Neural cell (in vitro differentiated cells): ENCODE results near the gene XKR3. TPM values are rescaled to one million over a fixed set of nuclear protein-coding genes. Genes with fewer than 3 reads are reported as not detected.
"Not testable (repeated sequence)": the region's sequence is repeated elsewhere in the genome, so short reads cannot be mapped to it uniquely, and the experiment has no call there.

Source experiments
- H2AFZ ChIP-seq: fragments of 200-600, 300-800 bp; sonication (generic), shearing (Covaris generic); 2 replicates; pipeline ENCODE4 v1.6.0; 2014; ENCODE audit warnings: low read depth, mild to moderate bottlenecking, antibody characterized with exemption, low read length, moderate library complexity
- H3F3A ChIP-seq: fragments of 200-600 bp; shearing (Covaris generic); 2 replicates; pipeline ENCODE4 v1.6.1; 2016; ENCODE audit warnings: mild to moderate bottlenecking, moderate library complexity, mixed read lengths, antibody characterized with exemption, low read length; ENCODE audit not compliant: insufficient read depth, poor library complexity, severe bottlenecking
- H3K27ac ChIP-seq: fragments of 200-600, 300-800 bp; sonication (generic), shearing (Covaris generic); 2 replicates; pipeline ENCODE4 v1.5.1; 2014; ENCODE audit warnings: mild to moderate bottlenecking, low read length, moderate library complexity
- H3K27me3 ChIP-seq: fragments of 300-800, 200-600 bp; sonication (generic), shearing (Covaris generic); 2 replicates; pipeline ENCODE4 v1.6.0; 2014; ENCODE audit warnings: mild to moderate bottlenecking, low read depth, low read length, moderate library complexity; ENCODE audit not compliant: insufficient read depth
- H3K36me3 ChIP-seq: fragments of 300-800, 200-600 bp; sonication (generic), shearing (Covaris generic); 2 replicates; pipeline ENCODE4 v1.5.1; 2014; ENCODE audit warnings: mild to moderate bottlenecking, antibody characterized with exemption, low read length, moderate library complexity; ENCODE audit not compliant: insufficient read depth
- H3K4me2 ChIP-seq: fragments of 300-800, 200-600 bp; sonication (generic), shearing (Covaris generic); 2 replicates; pipeline ENCODE4 v1.6.0; 2014; ENCODE audit warnings: mild to moderate bottlenecking, low read length
- H3K4me3 ChIP-seq: fragments of 300-800, 200-600 bp; sonication (generic), shearing (Covaris generic); 2 replicates; pipeline ENCODE4 v1.5.1; 2014; ENCODE audit warnings: mild to moderate bottlenecking, low read length, moderate library complexity
- H3K79me2 ChIP-seq: fragments of 200-600 bp; shearing (Covaris generic); replicated peaks from 2 replicates; pipeline ENCODE4 v1.6.0; 2014; ENCODE audit warnings: mild to moderate bottlenecking, low read length, moderate library complexity; ENCODE audit not compliant: insufficient read depth
- H3K9ac ChIP-seq: fragments of 300-800, 200-600 bp; sonication (generic), shearing (Covaris generic); 2 replicates; pipeline ENCODE4 v1.6.1; 2016; ENCODE audit warnings: mild to moderate bottlenecking, low read length, mixed read lengths
- H3K9me2 ChIP-seq: fragments of 200-600 bp; shearing (Covaris generic); 2 replicates; pipeline ENCODE4 v1.6.1; 2016; ENCODE audit warnings: mild to moderate bottlenecking, low read length, mixed read lengths; ENCODE audit not compliant: insufficient read depth
- H3K9me3 ChIP-seq: fragments of 200-600, 300-800 bp; sonication (generic), shearing (Covaris generic); 2 replicates; pipeline ENCODE4 v1.6.1; 2016; ENCODE audit warnings: mild to moderate bottlenecking, mixed run types, low read length, moderate library complexity, mixed read lengths
- H4K20me1 ChIP-seq: fragments of 200-600 bp; shearing (Covaris generic); 2 replicates; pipeline ENCODE4 v1.6.1; 2016; ENCODE audit warnings: mild to moderate bottlenecking, mixed run types; ENCODE audit not compliant: insufficient read depth
- EP300 ChIP-seq: fragments of 450-650 bp; conservative IDR thresholded peaks from 2 replicates; pipeline ENCODE4 v1.6.1; 2014; ENCODE audit warnings: antibody characterized with exemption, mild to moderate bottlenecking, moderate library complexity; ENCODE audit not compliant: poor library complexity, severe bottlenecking
- EZH2 ChIP-seq: fragments of 200-600, 300-800 bp; shearing (Covaris generic), sonication (generic); IDR thresholded peaks from 2 replicates; pipeline ENCODE4 v1.6.1; 2014; ENCODE audit warnings: antibody characterized with exemption, low read length, borderline replicate concordance, mild to moderate bottlenecking; ENCODE audit not compliant: insufficient read depth, poor library complexity, severe bottlenecking
- MXI1 ChIP-seq: fragments of 450-650 bp; conservative IDR thresholded peaks from 2 replicates; pipeline ENCODE4 v1.6.1; 2014; ENCODE audit warnings: antibody characterized with exemption, mild to moderate bottlenecking; ENCODE audit not compliant: poor library complexity, severe bottlenecking
- POLR2AphosphoS5 ChIP-seq: IDR thresholded peaks from 2 replicates; pipeline ENCODE4 v1.6.1; 2012
- RAD21 ChIP-seq: fragments of 450-650 bp; conservative IDR thresholded peaks from 2 replicates; pipeline ENCODE4 v1.6.1; 2014; ENCODE audit warnings: antibody characterized with exemption, mild to moderate bottlenecking, moderate library complexity
- REST ChIP-seq: IDR thresholded peaks from 2 replicates; pipeline ENCODE4 v1.6.1; 2012; ENCODE audit warnings: borderline replicate concordance
- SMC3 ChIP-seq: fragments of 450-650 bp; conservative IDR thresholded peaks from 2 replicates; pipeline ENCODE4 v1.6.1; 2014; ENCODE audit warnings: antibody characterized with exemption, mild to moderate bottlenecking, moderate library complexity; ENCODE audit not compliant: poor library complexity
- TAF1 ChIP-seq: IDR thresholded peaks from 2 replicates; pipeline ENCODE4 v1.6.1; 2012; ENCODE audit warnings: low read depth
- polyA minus RNA-seq: library from RNA; depleted of rRNA, polyadenylated mRNA; stranded (reverse); fragments of >200 nt; gene quantifications from 2 replicates; pipeline ENCODE4 v1.2.3, GENCODE V29; 2014
- polyA plus RNA-seq: library from polyadenylated mRNA; depleted of rRNA; stranded (reverse); fragments of >200 nt; gene quantifications from 2 replicates; pipeline ENCODE4 v1.2.3, GENCODE V29; 2014

XKR3 gene
- polyA plus RNA-seq (not detected in 2 replicates), polyA minus RNA-seq (not detected in 2 replicates)

GRCh38 chr22:16824716-16825687, at the start of gene XKR3:
XKR3 (minus strand) TSS chr22:16825411; CDS start chr22:16808073, 17,338 bp downstream.
- TF ChIP-seq EZH2 (no peak), MXI1 (no peak), RAD21 (no peak), TAF1 (no peak)
- Histone ChIP-seq H2AFZ (no peak within 1 kb of the TSS), H3K9me3 (no peaks in the 10 kb centered on the region), H3F3A (no peaks in the 10 kb centered on the region), H4K20me1 (no peaks in the 10 kb centered on the region), H3K9me2 (no peaks in the 10 kb centered on the region), H3K4me2 (no peak within 1 kb of the TSS), H3K79me2 (no peaks in the 10 kb centered on the region), H3K9ac (no peak within 1 kb of the TSS), H3K27ac (no peak within 1 kb of the TSS), H3K4me3 (no peak within 1 kb of the TSS), H3K36me3 (no peaks in the 10 kb centered on the region), H3K27me3 (no peaks in the 10 kb centered on the region)

DNA sequence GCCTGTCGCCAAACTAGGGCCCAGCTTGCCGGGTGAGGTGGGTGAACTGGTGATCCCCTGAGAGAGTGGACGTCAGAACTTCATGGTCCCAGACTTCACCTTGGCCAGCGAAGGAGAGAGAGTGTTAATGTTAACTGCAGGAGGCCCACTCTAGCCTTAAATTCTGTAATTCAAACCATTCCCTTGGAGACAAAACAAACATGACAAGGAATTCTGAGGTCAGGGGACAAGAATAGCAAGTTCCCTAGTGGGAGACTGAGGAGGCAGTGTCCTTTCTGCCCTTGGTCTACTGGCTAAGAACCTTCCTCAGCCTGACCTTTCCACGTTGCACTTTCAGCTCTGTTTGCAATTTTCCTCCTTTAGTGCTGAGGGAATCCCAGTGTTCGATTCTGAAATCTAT, 44.4 kb upstream of the XKR3 start:
- not testable (repeated sequence) for H3K9me2 ChIP-seq, H3K79me2 ChIP-seq, H2AFZ ChIP-seq

GRCh38 chr22:16866167-16866566, 41.0 kb upstream of the XKR3 start:
- no peaks in the 10 kb centered on the region for H4K20me1 ChIP-seq
- no peak for TF ChIP-seq EP300
- no peak for TF ChIP-seq MXI1
- TF ChIP-seq POLR2AphosphoS5 = no peak
- TF ChIP-seq REST = no peak
- TF ChIP-seq SMC3 = no peak

More for the DNA sequence above, 44.4 kb upstream of the XKR3 start:
- H3K4me2 ChIP-seq, H4K20me1 ChIP-seq, H3K9me3 ChIP-seq, H3K27ac ChIP-seq, H3K4me3 ChIP-seq, H3K36me3 ChIP-seq, H3F3A ChIP-seq, H3K27me3 ChIP-seq, H3K9ac ChIP-seq: not testable (repeated sequence)

GRCh38 chr22:16856851-16857250, 31.6 kb upstream of the XKR3 start:
- not testable (repeated sequence) for H3K9ac ChIP-seq, H3K4me3 ChIP-seq, H3K36me3 ChIP-seq, H3K79me2 ChIP-seq, H4K20me1 ChIP-seq, H3K27ac ChIP-seq, H3K9me3 ChIP-seq, H3F3A ChIP-seq, H3K4me2 ChIP-seq, H3K9me2 ChIP-seq, H3K27me3 ChIP-seq, H2AFZ ChIP-seq

More at GRCh38 chr22:16866167-16866566, 41.0 kb upstream of the XKR3 start:
- no peak overlapping the region for H3K4me2 ChIP-seq
- no peak overlapping the region for H3K9ac ChIP-seq
- H3K9me3 ChIP-seq = no peaks in the 10 kb centered on the region
- H3K27ac ChIP-seq = no peak overlapping the region
- no peaks in the 10 kb centered on the region for H3F3A ChIP-seq
- no peak overlapping the region for H2AFZ ChIP-seq
- no peak overlapping the region for H3K4me3 ChIP-seq
- no peaks in the 10 kb centered on the region for H3K27me3 ChIP-seq
- H3K79me2 ChIP-seq = no peaks in the 10 kb centered on the region
- no peaks in the 10 kb centered on the region for H3K36me3 ChIP-seq
- H3K9me2 ChIP-seq = no peaks in the 10 kb centered on the region
